Astrocyte (in vitro differentiated cells and primary cell): ENCODE results near the gene COL15A1. TPM values are rescaled to one million over a fixed set of nuclear protein-coding genes. Genes with fewer than 3 reads are reported as not detected.

Experiments
- DNase-seq: peaks from one replicate; pipeline ENCODE4 v3.0.0-alpha.2; 2010; ENCODE audit warnings: low read depth
- FAIRE-seq: peaks from 2 replicates; lab custom pipeline; 2011; peaks lifted over from hg19 to GRCh38; lab: Jason Lieb, UNC
- H2AFZ ChIP-seq: 2 replicates; pipeline ENCODE4 v1.6.0; 2012; ENCODE audit warnings: low read depth, low read length, inconsistent platforms
- H3K27ac ChIP-seq: 2 replicates; pipeline ENCODE4 v1.5.1; 2011; ENCODE audit warnings: low read depth, low read length, inconsistent platforms
- H3K27me3 ChIP-seq: 2 replicates; pipeline ENCODE4 v1.6.0; 2011; ENCODE audit warnings: low read length, inconsistent platforms; ENCODE audit not compliant: insufficient read depth
- H3K36me3 ChIP-seq: 2 replicates; pipeline ENCODE4 v1.5.1; 2011; ENCODE audit warnings: low read length, inconsistent platforms; ENCODE audit not compliant: insufficient read depth
- H3K4me1 ChIP-seq: 2 replicates; pipeline ENCODE4 v1.5.1; 2011; ENCODE audit warnings: low read length, inconsistent platforms; ENCODE audit not compliant: insufficient read depth
- H3K4me2 ChIP-seq: 2 replicates; pipeline ENCODE4 v1.6.0; 2012; ENCODE audit warnings: low read length, inconsistent platforms
- H3K4me3 ChIP-seq: 2 replicates; pipeline ENCODE4 v1.5.1; 2011; ENCODE audit warnings: low read depth, mild to moderate bottlenecking, low read length, inconsistent platforms; ENCODE audit not compliant: insufficient read depth
- H3K79me2 ChIP-seq: 2 replicates; pipeline ENCODE4 v1.6.0; 2012; ENCODE audit warnings: mild to moderate bottlenecking, low read length, inconsistent platforms; ENCODE audit not compliant: insufficient read depth
- H3K9ac ChIP-seq: 2 replicates; pipeline ENCODE4 v1.6.0; 2012; ENCODE audit warnings: mild to moderate bottlenecking, low read length, inconsistent platforms
- H3K9me3 ChIP-seq: 2 replicates; pipeline ENCODE4 v1.5.1; 2012; ENCODE audit warnings: low read depth, mild to moderate bottlenecking, low read length, inconsistent platforms; ENCODE audit not compliant: insufficient read depth
- H4K20me1 ChIP-seq: 2 replicates; pipeline ENCODE4 v1.6.0; 2012; ENCODE audit warnings: low read length, inconsistent platforms; ENCODE audit not compliant: insufficient read depth
- H3K27ac Mint-ChIP-seq: one replicate; pipeline ENCODE4 v1.8.0; 2021; ENCODE audit warnings: mild to moderate bottlenecking, mixed read lengths; ENCODE audit not compliant: unreplicated experiment
- H3K27me3 Mint-ChIP-seq: one replicate; pipeline ENCODE4 v1.8.0; 2021; ENCODE audit warnings: low read depth, mixed read lengths; ENCODE audit not compliant: unreplicated experiment
- H3K36me3 Mint-ChIP-seq: one replicate; pipeline ENCODE4 v1.8.0; 2021; ENCODE audit warnings: low read depth, mixed read lengths; ENCODE audit not compliant: unreplicated experiment
- H3K4me1 Mint-ChIP-seq: one replicate; pipeline ENCODE4 v1.8.0; 2021; ENCODE audit warnings: low read depth, mixed read lengths; ENCODE audit not compliant: unreplicated experiment
- H3K4me3 Mint-ChIP-seq: one replicate; pipeline ENCODE4 v1.8.0; 2021; ENCODE audit warnings: mild to moderate bottlenecking, moderate library complexity, mixed read lengths; ENCODE audit not compliant: unreplicated experiment
- H3K9me3 Mint-ChIP-seq: one replicate; pipeline ENCODE4 v1.8.0; 2021; ENCODE audit warnings: mild to moderate bottlenecking, mixed read lengths; ENCODE audit not compliant: unreplicated experiment
- EZH2 ChIP-seq: IDR thresholded peaks from 2 replicates; pipeline ENCODE4 v1.6.1; 2012; ENCODE audit warnings: mild to moderate bottlenecking, low read length, inconsistent platforms; ENCODE audit not compliant: insufficient read depth
- total RNA-seq: library from RNA; stranded (reverse); gene quantifications from 2 replicates; pipeline ENCODE4 v1.2.1, GENCODE V29; 2021
- TF ChIP-seq, protein P1 (sequence below): IDR thresholded peaks from 2 replicates; pipeline ENCODE4 v1.5.1; 2011; ENCODE audit warnings: low read depth, mild to moderate bottlenecking, inconsistent platforms, low read length, moderate library complexity; ENCODE audit not compliant: insufficient read depth

COL15A1 gene
- total RNA-seq, 1 donor from 2014 or later, result 5.6 TPM

- Histone ChIP-seq H3K79me2 (no peaks in the 10 kb centered on the region), H3K9ac (no peak overlapping the region), H3K9me3 (peaks cover 8% of the 10 kb centered on the region), H2AFZ (no peak overlapping the region), H3K4me1 (peaks cover 9% of the 10 kb centered on the region), H4K20me1 (no peaks in the 10 kb centered on the region), H3K27ac (no peak overlapping the region), H3K4me3 (no peak overlapping the region), H3K27me3 (peaks cover 23% of the 10 kb centered on the region), H3K36me3 (no peaks in the 10 kb centered on the region), H3K4me2 (no peak overlapping the region)
- H3K36me3 Mint-ChIP-seq, result peaks cover 6% of the 10 kb centered on the region
- H3K4me3 Mint-ChIP-seq, result no peak overlapping the region
- no peak for FAIRE-seq
- DNase-seq, result no peak
- no peak for TF ChIP-seq EZH2
- TF ChIP-seq, protein P1, sequence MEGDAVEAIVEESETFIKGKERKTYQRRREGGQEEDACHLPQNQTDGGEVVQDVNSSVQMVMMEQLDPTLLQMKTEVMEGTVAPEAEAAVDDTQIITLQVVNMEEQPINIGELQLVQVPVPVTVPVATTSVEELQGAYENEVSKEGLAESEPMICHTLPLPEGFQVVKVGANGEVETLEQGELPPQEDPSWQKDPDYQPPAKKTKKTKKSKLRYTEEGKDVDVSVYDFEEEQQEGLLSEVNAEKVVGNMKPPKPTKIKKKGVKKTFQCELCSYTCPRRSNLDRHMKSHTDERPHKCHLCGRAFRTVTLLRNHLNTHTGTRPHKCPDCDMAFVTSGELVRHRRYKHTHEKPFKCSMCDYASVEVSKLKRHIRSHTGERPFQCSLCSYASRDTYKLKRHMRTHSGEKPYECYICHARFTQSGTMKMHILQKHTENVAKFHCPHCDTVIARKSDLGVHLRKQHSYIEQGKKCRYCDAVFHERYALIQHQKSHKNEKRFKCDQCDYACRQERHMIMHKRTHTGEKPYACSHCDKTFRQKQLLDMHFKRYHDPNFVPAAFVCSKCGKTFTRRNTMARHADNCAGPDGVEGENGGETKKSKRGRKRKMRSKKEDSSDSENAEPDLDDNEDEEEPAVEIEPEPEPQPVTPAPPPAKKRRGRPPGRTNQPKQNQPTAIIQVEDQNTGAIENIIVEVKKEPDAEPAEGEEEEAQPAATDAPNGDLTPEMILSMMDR, result no peak
- H3K27me3 Mint-ChIP-seq, result peaks cover 15% of the 10 kb centered on the region
- peak overlapping the region; percentile 71 for H3K27ac Mint-ChIP-seq
- peaks cover 18% of the 10 kb centered on the region for H3K4me1 Mint-ChIP-seq
- H3K9me3 Mint-ChIP-seq, result peaks cover 13% of the 10 kb centered on the region
Observed at GRCh38 chr9:98961513-98962180, 17.9 kb downstream of the COL15A1 start.

- no peak overlapping the region for H3K27ac ChIP-seq
- no peaks in the 10 kb centered on the region for H3K79me2 ChIP-seq
- peak; percentile 46 for DNase-seq
- H3K36me3 Mint-ChIP-seq, result peaks cover 6% of the 10 kb centered on the region
- H3K9me3 Mint-ChIP-seq, result peaks cover 9% of the 10 kb centered on the region
- TF ChIP-seq, protein P1, result no peak
- no peaks in the 10 kb centered on the region for H4K20me1 ChIP-seq
- peaks cover 18% of the 10 kb centered on the region for H3K4me1 Mint-ChIP-seq
- H3K9ac ChIP-seq, result no peak overlapping the region
- no peak overlapping the region for H3K27ac Mint-ChIP-seq
- FAIRE-seq, result no peak
- no peaks in the 10 kb centered on the region for H3K36me3 ChIP-seq
- peaks cover 9% of the 10 kb centered on the region for H3K4me1 ChIP-seq
- H3K4me3 ChIP-seq, result no peak overlapping the region
- H3K4me3 Mint-ChIP-seq, result no peak overlapping the region
- peaks cover 23% of the 10 kb centered on the region for H3K27me3 ChIP-seq
- H2AFZ ChIP-seq, result no peak overlapping the region
- H3K9me3 ChIP-seq, result peaks cover 3% of the 10 kb centered on the region
- H3K4me2 ChIP-seq, result no peak overlapping the region
- H3K27me3 Mint-ChIP-seq, result peaks cover 17% of the 10 kb centered on the region
Observed at GRCh38 chr9:98962181-98962560, 18.5 kb downstream of the COL15A1 start.

DNA sequence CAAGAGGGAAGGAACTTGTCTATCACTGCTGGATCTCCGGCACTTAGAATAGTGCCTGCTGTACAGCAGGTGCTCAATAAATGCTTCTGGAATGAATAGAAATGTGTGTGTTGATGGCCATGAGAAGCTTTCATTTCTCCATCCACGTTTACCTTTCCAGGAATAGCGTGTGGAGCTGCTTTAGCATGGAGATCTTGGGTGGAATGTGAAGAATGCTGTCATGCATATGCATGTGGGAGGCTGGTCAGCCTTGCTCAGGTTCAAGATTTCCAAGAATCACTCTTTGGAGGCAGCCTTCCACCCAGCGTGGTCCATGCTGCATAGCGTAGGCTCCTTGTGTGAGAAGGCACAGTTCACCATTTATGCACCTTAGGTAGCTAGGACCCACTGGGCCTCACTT is 19.2 kb downstream of the COL15A1 start:
- no peak overlapping the region for H3K4me2 ChIP-seq
- no peak overlapping the region for H3K4me3 Mint-ChIP-seq
- no peak overlapping the region for H3K27ac Mint-ChIP-seq

More for the DNA sequence above, 19.2 kb downstream of the COL15A1 start:
- H3K9me3 Mint-ChIP-seq, result peaks cover 4% of the 10 kb centered on the region
- no peaks in the 10 kb centered on the region for H3K79me2 ChIP-seq
- no peaks in the 10 kb centered on the region for H3K9me3 ChIP-seq
- H3K27me3 ChIP-seq, result peaks cover 23% of the 10 kb centered on the region
- no peak overlapping the region for H3K27ac ChIP-seq
- FAIRE-seq (no peak), DNase-seq (peak; percentile 55)
- TF ChIP-seq, protein P1, result no peak
- no peak for TF ChIP-seq EZH2
- H3K4me1 ChIP-seq, result peaks cover 9% of the 10 kb centered on the region
- H3K36me3 Mint-ChIP-seq, result peaks cover 2% of the 10 kb centered on the region
- H3K4me3 ChIP-seq, result no peak overlapping the region
- H3K27me3 Mint-ChIP-seq, result peaks cover 17% of the 10 kb centered on the region
- H3K4me1 Mint-ChIP-seq, result peaks cover 18% of the 10 kb centered on the region
- no peak overlapping the region for H3K9ac ChIP-seq
- no peaks in the 10 kb centered on the region for H3K36me3 ChIP-seq
- H4K20me1 ChIP-seq, result no peaks in the 10 kb centered on the region
- H2AFZ ChIP-seq, result no peak overlapping the region
